Suppressor macrophage (primary cell): ENCODE measurements around the gene CDH13.

ENCODE experiments used
- DNase-seq, 4 experiments: peaks; one replicate each; pipeline ENCODE4 v3.0.0-alpha.2; 2020 to 2022
- total RNA-seq, 17 experiments: gene quantifications; one replicate each; lab custom pipeline; 2026; ENCODE audit warnings: mixed read lengths in 6 of 17, inconsistent platforms in 3 of 17; lab: John Stamatoyannopoulos, UW

Gene CDH13
- 0 to 5.8 (median 0) reads per million in 17 experiments for total RNA-seq

DNA sequence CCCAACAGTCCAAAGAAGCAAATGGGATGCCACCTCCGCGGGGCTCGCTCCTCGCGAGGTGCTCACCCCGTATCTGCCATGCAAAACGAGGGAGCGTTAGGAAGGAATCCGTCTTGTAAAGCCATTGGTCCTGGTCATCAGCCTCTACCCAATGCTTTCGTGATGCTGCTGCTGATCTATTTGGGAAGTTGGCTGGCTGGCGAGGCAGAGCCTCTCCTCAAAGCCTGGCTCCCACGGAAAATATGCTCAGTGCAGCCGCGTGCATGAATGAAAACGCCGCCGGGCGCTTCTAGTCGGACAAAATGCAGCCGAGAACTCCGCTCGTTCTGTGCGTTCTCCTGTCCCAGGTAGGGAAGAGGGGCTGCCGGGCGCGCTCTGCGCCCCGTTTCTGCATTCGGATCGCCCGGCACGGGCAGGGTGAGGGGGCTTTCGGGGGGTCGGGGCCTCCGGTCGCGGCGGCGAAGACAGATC lies at the start of gene CDH13:
Gene CDH13, plus strand, starts transcription at position 179 of the 471 bp plus-strand sequence.
- DNase-seq = no peak

GRCh38 chr16:82580298-82580890 lies 46.4 kb upstream of the CDH13 start:
- peak in 1 of 4 experiments; percentile 1 for DNase-seq

GRCh38 chr16:82582975-82583374 lies 43.8 kb upstream of the CDH13 start:
- DNase-seq = no peak

- no peak for DNase-seq
Observed at GRCh38 chr16:82583422-82583821, 43.3 kb upstream of the CDH13 start.

DNA sequence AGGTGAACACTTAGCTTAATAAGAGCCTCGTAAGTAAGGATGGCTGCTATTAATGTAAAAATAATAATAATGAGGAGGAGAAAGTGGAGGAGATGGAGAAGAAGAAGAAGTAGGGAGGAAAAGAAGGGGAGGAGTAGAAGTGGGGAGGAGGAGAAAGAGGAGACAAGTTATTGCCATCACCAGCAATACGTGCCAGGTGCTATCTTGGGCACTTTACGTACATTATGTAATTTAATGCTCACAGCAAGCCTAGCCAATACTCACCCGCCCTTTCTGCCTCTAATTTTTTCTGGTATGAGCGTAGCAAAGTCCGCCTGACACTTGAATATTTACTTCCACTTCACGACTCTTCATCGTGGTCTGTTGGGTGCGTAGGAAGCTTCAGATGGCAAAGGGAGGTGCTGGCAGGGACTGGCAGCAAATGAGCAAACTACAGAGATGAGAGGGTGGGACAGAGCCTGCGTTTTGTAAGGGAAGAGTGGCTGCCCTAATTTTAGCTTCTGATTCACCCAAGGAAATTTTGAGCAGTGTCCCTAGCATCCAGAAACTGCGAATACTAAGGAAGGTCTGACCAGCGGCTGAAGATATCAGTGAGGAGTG lies 42.1 kb upstream of the CDH13 start:
- no peak for DNase-seq

GRCh38 chr16:82585675-82586074 lies 41.1 kb upstream of the CDH13 start:
- no peak for DNase-seq

GRCh38 chr16:82586130-82586529 lies 40.6 kb upstream of the CDH13 start:
- no peak for DNase-seq

- no peak for DNase-seq
Observed at GRCh38 chr16:82587289-82587688, 39.5 kb upstream of the CDH13 start.

GRCh38 chr16:82589407-82589806 lies 37.4 kb upstream of the CDH13 start:
- no peak for DNase-seq

DNA sequence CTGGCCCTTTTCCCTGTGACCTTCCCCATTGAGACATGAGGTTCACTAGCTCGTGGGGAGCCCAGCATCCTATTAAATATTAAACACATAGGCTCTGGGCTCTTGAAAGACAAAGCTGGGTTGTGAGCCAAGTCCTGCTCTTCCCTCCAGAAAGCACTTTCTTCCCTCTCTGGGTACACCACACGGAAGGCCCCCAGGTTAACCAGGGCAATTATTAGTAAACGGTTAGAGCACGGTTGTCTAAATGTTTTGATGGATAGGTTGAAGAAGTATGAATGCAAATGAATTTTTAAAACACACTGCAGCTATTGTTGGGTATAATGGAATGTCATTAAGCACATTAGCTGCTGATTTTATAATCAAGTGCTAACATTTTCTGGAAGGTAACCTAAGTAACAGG lies 32.7 kb upstream of the CDH13 start:
- DNase-seq = no peak

- DNase-seq = no peak
Observed at GRCh38 chr16:82598771-82599170, 28.0 kb upstream of the CDH13 start.

- DNase-seq = no peak
Observed at GRCh38 chr16:82601989-82602640, 24.7 kb upstream of the CDH13 start.

DNA sequence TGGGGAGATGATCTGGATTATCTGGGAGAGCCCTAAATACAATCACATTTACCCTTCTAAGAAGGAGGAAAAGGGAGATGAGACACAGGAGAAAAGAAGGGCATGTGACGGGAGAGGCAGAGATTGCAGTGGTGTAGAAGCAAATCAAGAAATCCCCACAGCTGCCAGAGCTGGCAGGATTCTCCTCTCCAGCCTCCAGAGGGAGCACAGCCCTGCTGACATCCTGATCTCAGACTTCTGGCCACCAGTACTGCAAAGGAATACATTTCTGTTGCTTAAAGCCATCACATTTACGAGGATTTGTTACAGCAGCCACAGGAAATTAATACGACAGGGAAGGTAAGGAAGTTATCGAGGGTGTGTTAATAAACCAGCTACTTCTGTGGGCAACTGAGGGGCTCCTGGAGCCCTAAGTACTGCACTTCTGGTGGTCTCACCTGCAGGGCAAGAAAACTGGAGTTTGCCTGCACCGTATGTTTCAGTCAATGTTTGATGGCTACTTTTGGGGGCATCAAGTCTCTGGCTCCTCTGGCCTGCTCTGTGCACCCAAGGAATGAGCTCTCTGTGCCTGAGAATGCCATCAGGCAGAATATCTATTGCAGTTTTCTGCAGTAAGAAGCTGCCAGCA lies 22.9 kb upstream of the CDH13 start:
- peak in 2 of 4 experiments; percentile 3 to 16 for DNase-seq

DNA sequence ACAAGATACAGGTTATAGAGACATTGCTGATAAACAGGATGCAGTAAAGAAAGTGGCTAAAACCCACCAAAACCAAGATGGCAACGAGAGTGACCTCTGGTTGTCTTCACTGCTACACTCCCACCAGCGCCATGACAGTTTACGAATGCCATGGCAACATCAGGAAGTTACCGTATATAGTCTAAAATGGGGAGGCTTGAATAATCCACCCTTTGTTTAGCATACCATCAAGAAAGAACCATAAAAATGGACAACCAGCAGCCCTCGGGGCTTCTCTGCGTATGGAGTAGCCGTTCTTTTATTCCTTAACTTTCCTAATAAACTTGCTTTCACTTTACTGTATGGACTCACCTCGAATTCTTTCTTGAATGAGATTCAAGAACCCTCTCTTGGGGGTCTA lies 21.7 kb upstream of the CDH13 start:
- DNase-seq = no peak

- DNase-seq = no peak
Observed at GRCh38 chr16:82605863-82606620, 20.7 kb upstream of the CDH13 start.

- DNase-seq = no peak
Observed at GRCh38 chr16:82609140-82609539, 17.6 kb upstream of the CDH13 start.

GRCh38 chr16:82612263-82612662 lies 14.5 kb upstream of the CDH13 start:
- DNase-seq = no peak

DNA sequence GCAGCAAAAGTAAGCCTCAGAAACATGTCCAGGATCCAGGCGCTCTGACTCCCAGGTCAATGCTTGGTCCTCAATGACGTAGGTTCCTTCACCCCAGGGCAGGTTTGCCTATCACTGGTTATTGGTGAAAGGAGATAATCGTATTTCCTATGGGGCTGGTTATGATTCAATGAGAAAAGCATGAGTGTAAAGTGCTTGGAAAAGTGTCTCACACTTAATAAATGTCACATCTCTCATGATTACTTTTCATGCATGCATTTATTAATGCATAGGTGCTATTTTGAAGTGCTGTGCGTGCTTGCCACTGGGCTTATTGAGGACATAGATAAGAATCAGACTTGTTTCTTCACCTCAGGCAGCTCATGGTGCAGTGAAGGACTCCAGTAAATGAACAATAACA lies 10.4 kb upstream of the CDH13 start:
- no peak for DNase-seq

DNA sequence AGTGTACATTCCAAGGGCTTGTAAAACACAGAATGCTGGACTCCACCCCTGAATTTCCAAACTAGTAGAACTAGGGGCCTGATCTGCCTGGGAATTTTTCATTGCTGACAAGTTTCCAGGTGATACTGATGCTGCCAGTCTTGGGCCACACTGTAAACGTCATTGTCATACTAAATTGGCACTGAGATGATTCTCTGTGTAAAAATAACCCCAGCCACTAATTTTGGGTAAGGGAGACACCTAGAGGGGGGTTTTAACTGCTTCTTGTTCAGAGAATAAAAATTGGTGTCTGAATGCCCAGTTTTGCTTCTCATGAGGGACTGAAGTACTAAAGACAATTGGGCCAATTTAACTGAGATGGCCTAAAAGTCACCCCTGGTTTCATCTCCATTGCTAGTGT lies 5.0 kb upstream of the CDH13 start:
- no peak for DNase-seq

DNA sequence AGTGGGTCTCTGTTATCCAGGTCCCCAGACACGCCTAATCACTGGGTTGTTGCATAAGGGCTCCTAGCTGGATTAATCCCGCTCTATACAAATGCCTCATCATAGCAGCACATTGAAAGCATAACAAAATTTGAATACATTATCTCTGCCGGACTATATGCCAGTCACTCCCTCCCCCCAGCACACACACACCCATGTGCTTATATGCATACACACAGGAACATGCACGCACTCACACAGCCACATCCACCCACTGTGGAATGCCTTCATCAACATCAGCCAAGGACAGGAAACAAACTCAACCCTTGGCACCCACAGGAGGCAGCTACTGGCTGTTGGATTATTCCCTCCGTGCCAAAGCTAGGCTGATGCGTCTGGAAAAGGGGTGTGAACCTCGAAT lies 3.5 kb upstream of the CDH13 start:
- DNase-seq = no peak

GRCh38 chr16:82625066-82625968 lies 1.5 kb upstream of the CDH13 start:
- DNase-seq = no peak

DNA sequence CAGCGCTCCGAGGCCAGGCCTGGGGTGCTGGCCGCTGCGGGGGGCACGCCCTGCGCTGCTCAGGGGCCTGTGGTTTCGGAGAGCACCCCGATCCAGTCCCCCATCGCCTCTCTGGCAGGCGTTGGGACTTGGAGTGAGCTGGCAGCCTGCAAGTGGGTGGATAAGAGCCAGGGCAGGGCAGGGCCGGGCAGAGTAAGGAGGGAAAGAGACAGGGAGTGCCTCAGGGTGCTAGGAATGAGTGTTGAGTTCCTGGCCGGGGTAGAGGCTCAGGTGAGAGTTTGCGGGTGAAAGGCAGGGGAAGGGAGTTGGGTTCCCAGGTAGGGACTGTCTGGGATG lies 1.3 kb downstream of the CDH13 start:
- no peak for DNase-seq
